Thoracic aorta (tissue), 2 donors: ENCODE results near the gene SCN5A. TPM values are rescaled to one million over a fixed set of nuclear protein-coding genes. Genes with fewer than 3 reads are reported as not detected.

ENCODE experiments used
- ATAC-seq: fragments of 150-250 bp; one replicate; pipeline ENCODE4 v1.8.0; 2017; ENCODE audit warnings: low read depth; ENCODE audit not compliant: insufficient number of reproducible peaks, low FRiP score
- DNase-seq: peaks from one replicate; pipeline ENCODE4 v3.0.0-alpha.2; 2020; ENCODE audit warnings: low spot score
- H3K27ac ChIP-seq, 2 donors: fragments of 200-600 bp; sonication (generic); 1 replicate in 1 of 2; 2 replicates in 1 of 2; pipeline ENCODE4 v1.5.1; 2016; ENCODE audit warnings: mild to moderate bottlenecking in 2 of 2, moderate library complexity in 2 of 2
- H3K27me3 ChIP-seq: fragments of 200-600 bp; sonication (generic); replicated peaks from 2 replicates; pipeline ENCODE4 v1.6.0; 2016; ENCODE audit warnings: mild to moderate bottlenecking; ENCODE audit not compliant: insufficient read depth
- H3K36me3 ChIP-seq: fragments of 200-600 bp; sonication (generic); one replicate; pipeline ENCODE4 v1.5.1; 2016
- H3K4me1 ChIP-seq, 2 donors: fragments of 200-600 bp; sonication (generic); 1 replicate in 1 of 2; 2 replicates in 1 of 2; pipeline versions ENCODE4 v1.5.1 to v1.6.0; 2016; ENCODE audit warnings: low read depth in 2 of 2, mild to moderate bottlenecking in 1 of 2; ENCODE audit not compliant: control insufficient read depth in 1 of 2
- H3K4me3 ChIP-seq: fragments of 200-600 bp; sonication (generic); 2 replicates; pipeline ENCODE4 v1.5.1; 2016; ENCODE audit warnings: mild to moderate bottlenecking
- H3K9me3 ChIP-seq: fragments of 200-600 bp; sonication (generic); 2 replicates; pipeline ENCODE4 v1.5.1; 2016
- total RNA-seq, 2 donors: library from RNA; depleted of rRNA; stranded (reverse); fragments of >200 nt; gene quantifications; one replicate each; pipeline versions ENCODE4 v1.1.0 to v1.2.3, GENCODE V29; 2016
- TF ChIP-seq, protein P1 (sequence below): fragments of 200-600 bp; sonication (generic); IDR thresholded peaks from one replicate; pipeline ENCODE4 v1.5.1; 2019; ENCODE audit warnings: antibody characterized with exemption

Gene SCN5A
- total RNA-seq, 2 donors from 2014 or later: 5.4 to 14.4 TPM

DNA sequence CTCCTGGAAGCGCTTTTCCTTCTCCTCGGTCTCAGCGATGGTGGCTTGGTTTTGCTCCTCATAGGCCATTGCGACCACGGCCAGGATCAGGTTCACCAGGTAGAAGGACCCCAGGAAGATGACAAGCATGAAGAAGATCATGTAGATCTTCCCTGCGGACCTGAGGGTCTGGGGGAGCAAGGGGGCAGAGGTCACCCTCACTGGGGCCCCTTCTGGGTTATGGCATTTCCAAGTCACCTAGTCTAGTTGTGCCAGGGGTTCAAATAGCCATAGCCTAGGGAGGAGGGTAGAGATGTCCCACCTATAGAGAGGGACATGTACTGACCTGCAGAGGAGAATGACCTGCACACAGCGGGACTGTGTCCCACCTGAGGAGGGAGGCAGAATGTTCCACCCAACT lies 43.5 kb downstream of the SCN5A start:
- DNase-seq: no peak
- peaks cover 2% of the 10 kb centered on the region for H3K36me3 ChIP-seq

DNA sequence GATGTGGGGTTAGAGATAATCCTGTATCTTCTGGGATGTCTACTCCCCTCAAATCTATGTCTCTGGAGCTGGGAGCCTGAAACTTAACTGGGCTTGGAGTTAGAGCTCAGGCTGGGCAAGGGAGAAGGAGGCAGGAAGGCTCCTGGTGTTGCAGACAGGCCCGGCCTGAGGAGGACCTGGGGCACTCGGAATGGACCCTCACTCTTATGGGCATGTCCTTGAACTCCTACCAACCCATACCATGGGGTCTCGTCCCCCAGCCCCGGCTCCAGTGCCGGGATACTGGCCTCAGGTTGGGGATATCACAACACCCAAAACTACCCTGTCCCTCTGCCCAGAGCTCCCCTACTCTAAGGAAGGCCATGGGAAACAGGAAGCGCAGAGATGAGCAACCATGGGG lies 45.2 kb downstream of the SCN5A start:
- Histone ChIP-seq H3K27me3 (no peaks in the 10 kb centered on the region), H3K9me3 (no peaks in the 10 kb centered on the region), H3K36me3 (peaks cover 2% of the 10 kb centered on the region), H3K4me3 (no peak overlapping the region), H3K4me1 (no peaks in the 10 kb centered on the region), H3K27ac (no peak overlapping the region)
- no peak for ATAC-seq
- TF ChIP-seq, protein P1, sequence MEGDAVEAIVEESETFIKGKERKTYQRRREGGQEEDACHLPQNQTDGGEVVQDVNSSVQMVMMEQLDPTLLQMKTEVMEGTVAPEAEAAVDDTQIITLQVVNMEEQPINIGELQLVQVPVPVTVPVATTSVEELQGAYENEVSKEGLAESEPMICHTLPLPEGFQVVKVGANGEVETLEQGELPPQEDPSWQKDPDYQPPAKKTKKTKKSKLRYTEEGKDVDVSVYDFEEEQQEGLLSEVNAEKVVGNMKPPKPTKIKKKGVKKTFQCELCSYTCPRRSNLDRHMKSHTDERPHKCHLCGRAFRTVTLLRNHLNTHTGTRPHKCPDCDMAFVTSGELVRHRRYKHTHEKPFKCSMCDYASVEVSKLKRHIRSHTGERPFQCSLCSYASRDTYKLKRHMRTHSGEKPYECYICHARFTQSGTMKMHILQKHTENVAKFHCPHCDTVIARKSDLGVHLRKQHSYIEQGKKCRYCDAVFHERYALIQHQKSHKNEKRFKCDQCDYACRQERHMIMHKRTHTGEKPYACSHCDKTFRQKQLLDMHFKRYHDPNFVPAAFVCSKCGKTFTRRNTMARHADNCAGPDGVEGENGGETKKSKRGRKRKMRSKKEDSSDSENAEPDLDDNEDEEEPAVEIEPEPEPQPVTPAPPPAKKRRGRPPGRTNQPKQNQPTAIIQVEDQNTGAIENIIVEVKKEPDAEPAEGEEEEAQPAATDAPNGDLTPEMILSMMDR: no peak
- no peak for DNase-seq

More for the DNA sequence above, 43.5 kb downstream of the SCN5A start:
- ATAC-seq: no peak
- Histone ChIP-seq H3K4me1 (no peaks in the 10 kb centered on the region), H3K4me3 (no peak overlapping the region), H3K9me3 (no peaks in the 10 kb centered on the region), H3K27ac (no peak overlapping the region), H3K27me3 (no peaks in the 10 kb centered on the region)
- TF ChIP-seq, protein P1: no peak

DNA sequence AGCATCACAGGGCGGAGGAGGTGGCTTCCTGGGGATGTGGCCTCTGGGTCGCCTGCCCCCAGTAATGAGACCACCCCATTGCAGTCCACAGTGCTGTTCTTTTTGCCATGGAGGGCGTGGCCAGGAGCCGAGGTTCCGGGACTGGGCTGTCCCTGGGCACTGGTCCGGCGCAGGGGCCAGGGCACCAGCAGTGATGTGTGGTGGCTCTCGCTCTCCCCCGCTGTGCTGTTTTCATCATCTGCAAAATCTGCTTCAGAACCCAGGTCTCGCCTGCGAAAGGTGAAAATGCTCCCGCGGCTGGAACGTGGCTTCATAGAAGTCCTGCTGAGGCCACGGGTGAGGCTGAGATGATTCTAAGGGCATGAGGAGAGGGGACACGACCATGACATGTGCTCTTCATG lies 45.8 kb downstream of the SCN5A start:
- Histone ChIP-seq H3K4me3 (no peak overlapping the region), H3K36me3 (peaks cover 2% of the 10 kb centered on the region), H3K4me1 (no peaks in the 10 kb centered on the region), H3K27ac (no peak overlapping the region), H3K9me3 (no peaks in the 10 kb centered on the region), H3K27me3 (no peaks in the 10 kb centered on the region)
- TF ChIP-seq, protein P1: no peak
- no peak for DNase-seq
- no peak for ATAC-seq

DNA sequence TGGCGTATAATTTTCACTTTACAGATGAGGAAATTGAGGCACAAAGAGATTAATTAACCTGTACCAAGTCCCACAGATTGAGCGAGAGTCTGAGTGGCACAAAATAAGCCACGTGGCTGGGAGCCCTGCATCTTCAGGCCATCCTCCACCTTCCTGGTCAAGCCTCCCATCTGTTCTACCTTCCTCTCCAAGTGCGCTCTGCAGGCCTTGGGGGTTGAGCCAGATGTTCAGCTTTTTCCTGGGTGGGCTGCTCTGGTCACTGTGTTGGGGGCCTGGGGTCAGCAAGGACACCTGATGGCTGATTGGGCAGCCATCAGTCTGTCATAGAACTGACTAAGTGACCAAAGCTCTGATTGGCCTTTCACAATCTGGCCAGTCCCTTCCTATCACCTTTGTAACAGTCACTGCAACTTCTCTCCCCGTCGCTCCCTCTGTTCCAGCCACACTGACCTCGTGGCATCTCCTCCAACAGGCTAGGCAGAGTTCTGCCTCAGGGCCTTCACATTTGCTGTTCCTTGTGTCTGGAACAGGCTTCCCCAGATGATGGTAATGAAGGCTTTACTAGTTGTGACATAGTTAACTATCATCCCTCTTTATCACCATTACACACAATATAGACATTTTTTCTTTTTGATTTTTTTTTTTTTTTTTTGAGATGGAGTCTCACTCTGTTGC lies 46.8 kb downstream of the SCN5A start:
- Histone ChIP-seq H3K9me3 (no peaks in the 10 kb centered on the region), H3K27me3 (no peaks in the 10 kb centered on the region), H3K4me1 (no peaks in the 10 kb centered on the region), H3K27ac (no peak overlapping the region), H3K36me3 (peaks cover 2% of the 10 kb centered on the region), H3K4me3 (no peak overlapping the region)
- ATAC-seq (no peak), DNase-seq (no peak)
- TF ChIP-seq, protein P1: no peak

DNA sequence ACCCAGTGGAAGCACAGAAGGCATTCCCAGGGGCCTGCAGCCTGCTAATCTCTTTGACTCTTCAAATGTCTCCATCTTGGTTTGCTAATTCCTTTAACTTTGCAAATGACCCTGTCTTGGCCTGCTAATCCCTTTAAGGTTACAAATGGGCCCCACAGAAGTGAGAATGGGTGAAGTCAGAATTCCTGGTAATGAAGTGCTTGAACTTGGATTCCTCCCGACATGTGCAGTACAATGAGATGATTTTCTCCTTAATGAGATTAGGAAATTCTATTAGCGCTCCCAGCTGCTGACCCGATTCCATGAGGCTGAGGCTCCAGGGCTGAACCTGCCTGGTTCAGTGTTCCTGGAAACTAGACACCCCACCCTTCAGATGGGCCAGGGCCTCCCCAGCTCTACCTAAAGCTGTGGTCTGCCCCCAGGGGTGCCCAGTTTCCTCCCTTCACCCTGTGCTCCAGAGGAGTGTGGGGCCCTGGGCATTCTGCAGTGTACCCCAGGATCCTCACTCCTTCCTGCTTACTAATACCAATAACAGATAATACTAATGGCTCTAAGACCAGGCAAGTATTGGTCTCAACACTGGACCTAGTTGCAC lies 47.4 kb downstream of the SCN5A start:
- Histone ChIP-seq H3K36me3 (peaks cover 2% of the 10 kb centered on the region), H3K27ac (no peak overlapping the region), H3K4me1 (no peaks in the 10 kb centered on the region), H3K4me3 (no peak overlapping the region), H3K27me3 (no peaks in the 10 kb centered on the region), H3K9me3 (no peaks in the 10 kb centered on the region)
- TF ChIP-seq, protein P1: no peak
- ATAC-seq (no peak), DNase-seq (no peak)
